IMR-90 (cell line): ENCODE measurements around the gene ATP5F1D.

Experiments used
- CEBPB ChIP-seq: IDR thresholded peaks from 2 replicates; pipeline ENCODE4 v1.6.1; 2012; ENCODE audit warnings: low read depth, low read length, improper control_type of control experiment
- CTCF ChIP-seq: conservative IDR thresholded peaks from 2 replicates; pipeline ENCODE4 v1.5.1; 2012; ENCODE audit warnings: mild to moderate bottlenecking, low read depth, low read length, improper control_type of control experiment
- MXI1 ChIP-seq: IDR thresholded peaks from 2 replicates; pipeline ENCODE4 v1.6.1; 2012; ENCODE audit warnings: low read depth, mild to moderate bottlenecking, low read length, moderate library complexity, borderline replicate concordance
- NFE2L2 ChIP-seq: fragments of 150-350 bp; IDR thresholded peaks from 2 replicates; pipeline ENCODE4 v1.6.1; 2016; ENCODE audit warnings: low read depth, mild to moderate bottlenecking, low read length
- POLR2A ChIP-seq: IDR thresholded peaks from 2 replicates; pipeline ENCODE4 v1.6.1; 2012; ENCODE audit warnings: mild to moderate bottlenecking, low read depth, low read length
- RFX5 ChIP-seq: IDR thresholded peaks from 2 replicates; pipeline ENCODE4 v1.8.0; 2012; ENCODE audit warnings: low read depth, mild to moderate bottlenecking, low read length, moderate library complexity
- USF2 ChIP-seq: fragments of 150-350 bp; IDR thresholded peaks from 2 replicates; pipeline ENCODE4 v1.6.1; 2017; ENCODE audit warnings: mild to moderate bottlenecking, antibody characterized with exemption, low read length, low read depth

- TF ChIP-seq NFE2L2 (no peak), CEBPB (no peak), USF2 (no peak), POLR2A (no peak), RFX5 (no peak), CTCF (no peak), MXI1 (no peak)
Measured at GRCh38 chr19:1230783-1231489, 10.6 kb upstream of the ATP5F1D start.
